NCI-H510A (cell line): Measurements from ENCODE around the gene LRWD1.
"Not testable (repeated sequence)": the region's sequence is repeated elsewhere in the genome, so short reads cannot be mapped to it uniquely, and the experiment has no call there.

Experiments used
- DNase-seq: peaks from one replicate; lab custom pipeline; 2025; lab: John Stamatoyannopoulos, UW

LRWD1 gene

GRCh38 chr7:102469351-102469971 lies 4.7 kb downstream of the LRWD1 start:
- no peak for DNase-seq

DNA sequence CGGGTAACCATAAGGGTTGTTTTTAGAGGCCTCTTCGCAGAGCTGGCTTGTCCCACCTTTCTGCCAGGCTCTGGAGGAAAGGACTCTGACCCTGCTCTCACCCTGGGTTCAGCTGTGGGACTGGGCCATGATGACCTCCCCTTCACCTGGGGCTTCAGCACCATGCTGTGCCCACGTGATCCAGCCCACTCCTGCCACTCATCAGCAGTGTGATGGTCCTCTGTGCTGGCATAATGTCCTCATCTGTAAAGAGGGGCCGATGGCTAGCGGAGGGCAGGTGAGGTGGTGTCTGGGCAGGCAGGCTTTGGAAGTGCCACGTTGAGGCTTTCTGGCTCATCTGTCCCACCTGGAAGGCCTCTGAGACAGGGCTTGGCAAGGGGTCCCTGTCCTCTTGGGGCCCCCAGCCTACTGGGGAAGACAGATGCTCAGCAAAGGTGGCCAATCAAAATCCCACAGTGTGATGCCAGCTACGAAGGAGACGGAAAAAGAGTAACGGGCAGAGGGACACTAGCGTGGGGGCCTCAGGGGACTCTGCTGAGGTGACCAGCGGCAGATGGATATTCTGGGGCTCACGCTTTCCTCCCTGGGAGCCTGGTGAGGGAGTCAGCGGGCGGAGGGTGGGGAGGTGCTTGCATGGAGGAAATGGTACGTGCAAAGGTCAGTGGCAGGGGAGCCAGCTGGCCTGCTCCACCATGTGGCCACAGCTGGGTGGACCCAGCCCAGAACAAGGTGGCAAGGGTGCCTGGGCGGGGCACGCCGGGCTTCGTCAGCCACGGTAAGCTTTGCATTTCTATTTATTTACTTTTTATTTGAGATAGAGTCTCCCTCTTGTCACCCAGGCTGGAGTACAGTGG lies 5.4 kb downstream of the LRWD1 start:
- DNase-seq: no peak

GRCh38 chr7:102471791-102472125 lies 7.0 kb downstream of the LRWD1 start:
- DNase-seq: no peak

GRCh38 chr7:102472126-102473041 lies 7.6 kb downstream of the LRWD1 start:
- DNase-seq: no peak

DNA sequence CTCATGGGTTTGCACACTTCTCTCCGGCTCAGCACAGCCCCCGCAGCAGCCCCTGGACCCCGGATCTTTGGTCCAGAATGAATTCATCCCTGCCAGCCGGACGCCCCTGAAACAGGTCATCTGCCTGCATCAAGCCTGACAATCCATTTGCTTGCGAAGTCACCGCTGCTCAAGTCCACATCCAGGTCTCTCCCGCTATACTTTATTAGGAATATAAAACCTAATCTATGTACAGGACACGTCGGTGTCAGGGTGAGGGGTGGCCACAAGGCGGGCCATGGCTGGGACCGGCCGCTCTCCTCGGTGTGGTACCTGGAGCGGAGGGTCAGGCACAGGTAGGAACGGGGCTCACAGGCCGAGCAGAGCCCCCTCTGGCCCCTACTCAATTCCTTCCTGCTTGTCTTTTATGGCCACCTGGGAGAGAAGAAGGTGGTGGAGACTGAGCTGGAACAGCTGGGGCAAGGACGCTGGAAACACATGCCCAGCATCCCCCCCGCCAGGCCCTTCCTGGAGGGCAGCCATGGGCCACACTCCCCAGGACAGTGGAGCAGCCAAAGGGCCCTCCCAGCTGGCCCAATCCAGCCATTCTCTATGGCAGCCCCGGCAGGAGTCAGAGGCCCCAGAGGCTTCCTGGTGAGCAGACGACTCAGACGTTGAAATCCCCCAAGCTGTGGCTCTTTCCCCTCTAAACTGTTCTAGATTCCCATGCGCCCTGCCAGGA lies 8.6 kb downstream of the LRWD1 start:
- no peak for DNase-seq

DNA sequence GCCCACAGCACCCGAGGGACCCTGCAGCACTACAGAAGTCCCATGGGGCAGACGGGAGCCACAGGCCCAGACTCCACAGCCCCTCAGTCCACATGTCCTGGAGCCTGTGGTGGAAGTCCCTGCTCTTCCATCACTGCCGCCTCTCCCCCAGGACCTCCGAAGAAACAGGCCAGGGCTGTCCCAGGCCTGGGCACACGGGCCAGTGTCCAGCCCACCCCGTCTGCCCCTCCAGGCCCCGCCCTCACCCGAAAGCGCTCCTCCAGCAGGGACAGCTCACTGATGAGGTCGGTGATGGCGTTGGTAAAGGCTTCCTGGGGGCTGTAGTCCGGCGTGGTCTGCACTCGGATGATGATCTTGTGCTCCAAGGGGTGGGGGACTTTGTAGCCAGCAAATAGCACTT lies 9.3 kb downstream of the LRWD1 start:
- not testable (repeated sequence) for DNase-seq

DNA sequence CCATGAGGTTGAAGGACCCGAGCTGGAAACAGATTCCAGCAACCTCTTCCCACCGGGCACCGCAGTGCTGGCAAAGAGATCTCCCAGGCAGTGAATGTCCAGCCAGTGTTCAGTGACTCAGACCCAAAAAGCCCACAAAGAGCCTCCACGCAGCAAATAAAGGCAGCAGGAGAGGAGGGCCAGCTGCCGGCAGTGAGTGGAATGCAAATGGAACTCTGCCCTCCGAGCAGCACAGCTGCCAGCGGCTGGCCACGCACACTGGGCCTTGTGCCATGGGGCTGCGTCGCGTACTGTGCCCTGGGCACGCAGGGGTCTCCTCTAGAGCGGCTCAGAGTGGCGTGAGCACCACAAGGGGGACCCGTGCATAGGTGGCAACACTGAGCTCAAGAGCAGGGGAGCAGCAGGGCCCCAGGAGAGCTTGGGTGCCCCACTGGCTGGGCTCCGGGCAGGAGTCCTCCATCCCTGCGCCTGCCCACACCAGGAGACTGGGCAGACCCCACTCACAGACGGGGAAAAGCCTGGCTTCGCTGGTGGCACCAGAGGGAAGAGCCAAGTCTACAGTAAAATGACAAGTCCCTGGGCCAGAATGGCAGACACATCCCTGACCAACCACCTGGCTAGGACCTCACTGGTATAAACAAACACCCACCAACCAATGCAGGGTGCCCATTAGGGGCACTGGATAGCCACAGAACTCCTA lies 10.1 kb downstream of the LRWD1 start:
- not testable (repeated sequence) for DNase-seq

GRCh38 chr7:102478314-102479208 lies 13.8 kb downstream of the LRWD1 start, which contains the start of gene POLR2J:
Gene POLR2J, minus strand, starts transcription at chr7:102478922. Its CDS starts 62 bp downstream, at chr7:102478860.
- not testable (repeated sequence) for DNase-seq

GRCh38 chr7:102479209-102479584 lies 14.4 kb downstream of the LRWD1 start:
- not testable (repeated sequence) for DNase-seq

- not testable (repeated sequence) for DNase-seq
Observed at GRCh38 chr7:102479982-102480637, 15.3 kb downstream of the LRWD1 start.

- DNase-seq: not testable (repeated sequence)
Observed at GRCh38 chr7:102481962-102482361, 17.2 kb downstream of the LRWD1 start.

GRCh38 chr7:102484317-102484716 lies 19.5 kb downstream of the LRWD1 start:
- DNase-seq: not testable (repeated sequence)

GRCh38 chr7:102490529-102491075 lies 25.8 kb downstream of the LRWD1 start:
- DNase-seq: not testable (repeated sequence)

DNA sequence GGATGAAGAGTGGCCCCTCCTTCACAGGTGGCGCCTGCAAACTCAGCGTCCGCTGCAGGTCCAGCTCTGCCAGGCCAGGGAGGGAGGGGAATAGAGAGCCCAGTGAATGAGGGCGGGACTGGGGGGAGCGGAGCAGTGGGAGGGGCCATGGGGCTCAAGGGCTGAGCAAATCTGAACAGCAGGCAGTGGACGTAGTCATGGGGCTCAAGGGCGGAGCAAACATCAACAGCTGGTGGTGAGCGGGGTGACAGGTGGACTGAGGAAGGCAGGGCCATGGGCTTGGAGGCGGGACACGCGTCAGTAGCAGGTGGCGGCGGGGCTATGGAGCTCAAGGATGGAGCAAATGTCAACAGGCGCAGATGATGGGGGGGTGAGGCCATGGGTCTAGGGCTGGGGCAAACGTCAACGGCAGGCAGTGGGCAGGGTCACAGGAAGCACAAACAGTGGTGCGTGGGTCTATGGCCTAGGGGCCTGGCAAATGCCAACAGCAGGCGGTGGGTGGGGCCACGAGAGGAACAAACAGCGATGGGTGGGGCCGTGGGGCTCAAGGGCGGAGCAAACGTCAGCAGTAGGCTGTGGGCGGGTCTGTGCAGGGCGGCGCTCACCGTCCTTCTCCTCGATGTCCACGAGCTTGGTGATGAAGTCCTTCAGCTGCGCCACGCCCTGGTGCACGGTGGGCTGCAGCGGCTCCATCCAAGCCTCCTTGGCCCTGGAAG lies 28.6 kb downstream of the LRWD1 start:
- not testable (repeated sequence) for DNase-seq

DNA sequence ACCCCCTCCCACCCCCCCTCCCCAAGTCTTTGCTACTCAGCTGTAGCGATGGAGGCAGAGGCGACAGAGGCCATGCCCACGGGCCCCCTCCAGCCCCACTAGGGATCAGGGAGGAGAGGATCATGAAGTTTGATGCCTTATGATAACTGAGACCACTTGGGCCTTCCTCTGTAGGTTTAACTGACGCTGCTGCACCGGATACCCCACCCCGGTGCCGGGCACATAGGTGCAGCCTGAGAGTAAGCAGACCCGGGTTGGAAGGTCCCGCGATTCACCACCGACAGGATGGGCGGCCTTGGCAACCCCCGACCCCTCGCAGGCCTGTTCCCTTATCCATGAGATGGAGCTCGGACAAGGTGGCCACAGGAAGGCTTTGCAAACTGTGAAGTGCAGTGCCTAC lies 29.2 kb downstream of the LRWD1 start:
- not testable (repeated sequence) for DNase-seq

GRCh38 chr7:102494473-102495149 lies 29.8 kb downstream of the LRWD1 start:
- DNase-seq: not testable (repeated sequence)

DNA sequence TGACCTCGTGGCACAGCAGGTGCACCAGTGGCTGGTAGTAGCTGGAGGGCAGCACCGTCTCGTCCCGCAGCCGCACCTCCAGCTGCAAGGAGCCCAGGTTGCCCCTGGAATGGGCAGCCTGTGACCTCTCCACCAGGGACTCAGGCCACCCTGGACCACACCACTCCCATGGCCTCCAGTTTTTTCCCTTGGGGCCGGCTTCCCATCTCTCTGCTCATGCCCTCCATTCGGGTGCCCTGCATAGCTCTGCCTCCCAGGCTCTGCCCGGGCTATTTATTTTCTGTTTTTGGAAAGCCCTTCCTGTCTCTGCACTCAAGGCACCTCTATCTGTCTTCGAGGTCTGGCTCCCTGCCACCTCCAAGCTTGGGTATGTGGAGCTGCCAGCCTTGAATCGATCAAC lies 32.1 kb downstream of the LRWD1 start:
- DNase-seq: not testable (repeated sequence)

DNA sequence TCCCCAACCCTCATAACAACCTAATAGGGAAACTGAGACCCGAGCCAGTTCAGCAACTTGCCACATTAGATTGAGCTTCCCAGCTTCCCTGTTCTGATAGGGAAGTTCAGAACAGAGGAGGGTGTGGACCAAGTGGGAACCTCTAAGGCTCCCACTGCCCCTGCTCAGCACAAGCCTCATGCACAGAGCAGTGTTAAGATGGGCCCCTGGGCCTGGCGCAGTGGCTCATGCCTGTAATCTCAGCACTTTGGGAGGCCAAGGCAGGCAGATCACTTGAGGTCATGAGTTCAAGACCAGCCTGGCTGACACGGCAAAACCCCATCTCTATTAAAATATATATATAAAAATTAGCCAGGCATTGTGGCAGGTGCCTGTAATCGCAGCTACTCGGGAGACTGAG lies 32.5 kb downstream of the LRWD1 start:
- DNase-seq: not testable (repeated sequence)
